Measurements from ENCODE around the gene NRBP1.

Gene NRBP1

DNA sequence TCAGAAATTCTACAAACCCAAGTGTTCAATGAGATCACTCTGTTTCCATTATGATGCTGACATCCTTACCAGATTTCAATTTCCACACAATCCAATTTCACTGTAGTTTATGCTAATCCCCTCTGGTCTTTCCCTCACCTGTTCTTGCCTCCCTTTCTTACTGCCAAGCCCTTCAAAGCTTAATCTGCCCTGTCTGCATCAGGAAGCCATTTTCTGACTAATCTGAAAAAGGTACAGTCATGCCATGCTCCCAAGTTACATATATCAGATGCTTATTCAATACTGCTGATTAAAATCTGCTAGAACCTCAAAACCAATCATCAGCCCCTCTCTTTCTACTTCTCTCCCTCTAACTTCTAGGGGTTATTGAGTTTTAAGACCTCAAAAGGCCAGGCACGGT, 22.7 kb downstream of the NRBP1 start:
- no peak for ATAC-seq (ENCODE audit: low read depth)
- H3K9me3 ChIP-seq (ENCODE audit: severe bottlenecking): no peaks in the 10 kb centered on the region
- TF ChIP-seq, protein P1, sequence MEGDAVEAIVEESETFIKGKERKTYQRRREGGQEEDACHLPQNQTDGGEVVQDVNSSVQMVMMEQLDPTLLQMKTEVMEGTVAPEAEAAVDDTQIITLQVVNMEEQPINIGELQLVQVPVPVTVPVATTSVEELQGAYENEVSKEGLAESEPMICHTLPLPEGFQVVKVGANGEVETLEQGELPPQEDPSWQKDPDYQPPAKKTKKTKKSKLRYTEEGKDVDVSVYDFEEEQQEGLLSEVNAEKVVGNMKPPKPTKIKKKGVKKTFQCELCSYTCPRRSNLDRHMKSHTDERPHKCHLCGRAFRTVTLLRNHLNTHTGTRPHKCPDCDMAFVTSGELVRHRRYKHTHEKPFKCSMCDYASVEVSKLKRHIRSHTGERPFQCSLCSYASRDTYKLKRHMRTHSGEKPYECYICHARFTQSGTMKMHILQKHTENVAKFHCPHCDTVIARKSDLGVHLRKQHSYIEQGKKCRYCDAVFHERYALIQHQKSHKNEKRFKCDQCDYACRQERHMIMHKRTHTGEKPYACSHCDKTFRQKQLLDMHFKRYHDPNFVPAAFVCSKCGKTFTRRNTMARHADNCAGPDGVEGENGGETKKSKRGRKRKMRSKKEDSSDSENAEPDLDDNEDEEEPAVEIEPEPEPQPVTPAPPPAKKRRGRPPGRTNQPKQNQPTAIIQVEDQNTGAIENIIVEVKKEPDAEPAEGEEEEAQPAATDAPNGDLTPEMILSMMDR (IDR thresholded peaks at IDR 0.05; ENCODE audit: poor library complexity, severe bottlenecking): no peak
- H3K27ac ChIP-seq (ENCODE audit: poor library complexity, severe bottlenecking): no peak overlapping the region
- no peak for DNase-seq (ENCODE audit: low spot score)
- H3K27me3 ChIP-seq (ENCODE audit: insufficient read depth, poor library complexity, severe bottlenecking): no peaks in the 10 kb centered on the region
- no peak overlapping the region for H3K4me3 ChIP-seq (ENCODE audit: severe bottlenecking)
- H3K4me1 ChIP-seq (ENCODE audit: insufficient read depth, poor library complexity, severe bottlenecking): peaks cover 5% of the 10 kb centered on the region
- H3K36me3 ChIP-seq (ENCODE audit: low read depth): peaks cover 20% of the 10 kb centered on the region

DNA sequence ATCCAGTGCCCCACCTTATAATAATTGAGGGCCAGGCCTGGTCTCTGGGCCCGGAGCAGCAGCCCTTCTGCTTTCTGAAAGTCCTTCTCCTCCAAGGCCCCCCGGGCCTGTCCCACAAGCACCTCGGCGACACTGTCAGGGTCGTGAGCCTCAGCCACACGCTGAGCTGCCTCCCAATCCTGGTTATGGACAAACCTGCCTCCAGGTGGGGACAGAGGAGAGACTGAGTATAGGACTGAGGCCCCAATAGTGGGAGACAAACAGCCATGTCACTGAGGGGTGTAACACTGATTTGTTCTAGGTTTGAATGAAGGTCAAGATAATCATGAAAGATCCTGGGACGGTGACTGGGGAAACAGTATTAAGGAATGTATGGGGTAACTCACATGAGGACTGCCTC, 25.5 kb downstream of the NRBP1 start:
- Histone ChIP-seq H3K4me3 (ENCODE audit: severe bottlenecking) (no peak overlapping the region), H3K9me3 (ENCODE audit: severe bottlenecking) (no peaks in the 10 kb centered on the region), H3K27me3 (ENCODE audit: insufficient read depth, poor library complexity, severe bottlenecking) (no peaks in the 10 kb centered on the region), H3K4me1 (ENCODE audit: insufficient read depth, poor library complexity, severe bottlenecking) (no peaks in the 10 kb centered on the region), H3K27ac (ENCODE audit: poor library complexity, severe bottlenecking) (no peak overlapping the region), H3K36me3 (ENCODE audit: low read depth) (peaks cover 18% of the 10 kb centered on the region)
- TF ChIP-seq, protein P1 (IDR thresholded peaks at IDR 0.05; ENCODE audit: poor library complexity, severe bottlenecking): no peak
- no peak for DNase-seq (ENCODE audit: low spot score)
- peak; percentile 12; the same call in 1 of the 3 replicates for ATAC-seq (ENCODE audit: low read depth)

DNA sequence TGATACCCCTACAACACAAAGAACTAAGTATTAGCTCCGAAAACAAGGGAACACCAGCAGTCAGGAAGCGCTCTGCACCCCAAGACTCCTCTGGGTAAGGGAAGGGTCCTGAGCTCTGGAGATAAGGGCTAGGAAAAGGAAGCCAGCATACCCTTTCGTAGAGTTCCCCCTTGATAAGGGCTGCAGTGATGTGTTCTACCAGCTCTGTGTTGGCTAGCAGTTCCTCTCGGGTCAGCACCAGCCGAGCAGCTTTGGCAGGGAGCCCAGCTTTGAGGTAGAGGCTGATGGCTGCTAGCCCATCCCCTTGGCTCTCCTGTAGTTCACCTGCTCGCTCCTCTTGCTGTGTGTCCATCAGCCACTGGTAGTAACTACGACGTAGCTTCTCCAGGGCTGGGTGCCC, 32.7 kb downstream of the NRBP1 start:
- TF ChIP-seq, protein P1 (IDR thresholded peaks at IDR 0.05; ENCODE audit: poor library complexity, severe bottlenecking): no peak
- Histone ChIP-seq H3K36me3 (ENCODE audit: low read depth) (peaks cover 7% of the 10 kb centered on the region; the same call in 1 of the 2 replicates), H3K27me3 (ENCODE audit: insufficient read depth, poor library complexity, severe bottlenecking) (no peaks in the 10 kb centered on the region), H3K4me3 (ENCODE audit: severe bottlenecking) (no peak overlapping the region), H3K4me1 (ENCODE audit: insufficient read depth, poor library complexity, severe bottlenecking) (no peaks in the 10 kb centered on the region), H3K9me3 (ENCODE audit: severe bottlenecking) (no peaks in the 10 kb centered on the region), H3K27ac (ENCODE audit: poor library complexity, severe bottlenecking) (no peak overlapping the region)
- no peak for DNase-seq (ENCODE audit: low spot score)
- no peak for ATAC-seq (ENCODE audit: low read depth)

DNA sequence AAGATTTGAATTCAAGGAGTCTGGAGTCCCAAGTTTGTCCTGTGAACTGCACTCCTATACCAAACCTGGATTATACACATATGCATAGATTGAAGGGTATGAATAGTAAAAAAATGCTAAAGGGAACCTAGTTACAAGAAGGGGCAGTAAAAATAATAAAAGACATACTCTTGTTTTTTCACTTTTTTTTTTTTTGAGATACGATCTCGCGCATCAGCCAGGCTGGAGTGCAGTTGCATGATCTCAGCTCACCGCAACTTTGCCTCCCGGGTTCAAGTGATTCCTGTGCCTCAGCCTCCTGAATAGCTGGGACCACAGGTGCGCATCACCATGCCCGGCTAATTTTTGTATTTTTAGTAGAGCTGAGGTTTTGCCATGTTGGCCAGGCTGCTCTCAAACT, 36.0 kb downstream of the NRBP1 start:
- Histone ChIP-seq H3K4me1 (ENCODE audit: insufficient read depth, poor library complexity, severe bottlenecking) (no peaks in the 10 kb centered on the region), H3K27ac (ENCODE audit: poor library complexity, severe bottlenecking) (no peak overlapping the region), H3K27me3 (ENCODE audit: insufficient read depth, poor library complexity, severe bottlenecking) (no peaks in the 10 kb centered on the region), H3K4me3 (ENCODE audit: severe bottlenecking) (no peak overlapping the region), H3K36me3 (ENCODE audit: low read depth) (no peaks in the 10 kb centered on the region), H3K9me3 (ENCODE audit: severe bottlenecking) (no peaks in the 10 kb centered on the region)
- TF ChIP-seq, protein P1 (IDR thresholded peaks at IDR 0.05; ENCODE audit: poor library complexity, severe bottlenecking): no peak
- ATAC-seq (ENCODE audit: low read depth) (no peak), DNase-seq (ENCODE audit: low spot score) (no peak)

DNA sequence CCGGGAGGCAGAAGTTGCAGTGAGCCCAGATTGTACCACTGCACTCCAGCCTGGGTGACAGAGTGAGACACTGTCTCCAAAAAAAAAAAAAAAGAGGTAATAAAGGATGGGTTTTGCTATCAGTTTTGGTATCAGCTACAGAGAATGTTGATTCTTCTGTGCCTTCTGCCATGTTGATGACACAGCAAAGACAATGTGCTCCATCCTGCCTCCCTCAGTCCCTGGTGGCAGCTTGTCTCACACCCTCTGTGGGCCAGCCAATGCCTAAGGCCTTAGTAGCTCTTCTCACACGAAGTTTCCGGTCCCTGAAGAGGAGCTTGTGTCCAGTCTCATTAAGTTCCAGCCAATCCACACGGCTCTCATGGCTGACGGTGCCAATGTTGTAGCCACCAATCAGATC, 43.5 kb downstream of the NRBP1 start:
- Histone ChIP-seq H3K9me3 (ENCODE audit: severe bottlenecking) (no peaks in the 10 kb centered on the region), H3K36me3 (ENCODE audit: low read depth) (peaks cover 22% of the 10 kb centered on the region), H3K4me3 (ENCODE audit: severe bottlenecking) (no peak overlapping the region), H3K27me3 (ENCODE audit: insufficient read depth, poor library complexity, severe bottlenecking) (no peaks in the 10 kb centered on the region), H3K4me1 (ENCODE audit: insufficient read depth, poor library complexity, severe bottlenecking) (no peaks in the 10 kb centered on the region), H3K27ac (ENCODE audit: poor library complexity, severe bottlenecking) (no peak overlapping the region)
- ATAC-seq (ENCODE audit: low read depth) (no peak), DNase-seq (ENCODE audit: low spot score) (no peak)
- TF ChIP-seq, protein P1 (IDR thresholded peaks at IDR 0.05; ENCODE audit: poor library complexity, severe bottlenecking): no peak
